Omental fat pad (tissue), 4 donors: ENCODE measurements around the gene MFSD6L. TPM values are rescaled to one million over a fixed set of nuclear protein-coding genes. Genes with fewer than 3 reads are reported as not detected.

Experiments used
- ATAC-seq: fragments of 150-250 bp; one replicate; pipeline ENCODE4 v1.9.1; 2016; ENCODE audit warnings: mild to moderate bottlenecking, moderate library complexity; ENCODE audit not compliant: low FRiP score
- DNase-seq: peaks from one replicate; pipeline ENCODE4 v3.0.0-alpha.2; 2019; ENCODE audit warnings: low spot score
- total RNA-seq, 4 donors: library from RNA; depleted of rRNA; stranded (reverse); fragments of >200 nt; gene quantifications; one replicate each; pipeline ENCODE4 v1.1.0, GENCODE V29; 2016
- TF ChIP-seq, protein P1 (sequence below), 3 donors: fragments of 450-650 bp; IDR thresholded peaks; one replicate each; pipeline ENCODE4 v1.5.1; 2016 to 2017; ENCODE audit warnings: antibody characterized with exemption in 3 of 3, mild to moderate bottlenecking in 3 of 3, moderate library complexity in 2 of 3

The MFSD6L gene
- total RNA-seq, 4 donors from 2014 or later, result 0.24 to 0.25 TPM; not detected in 2

DNA sequence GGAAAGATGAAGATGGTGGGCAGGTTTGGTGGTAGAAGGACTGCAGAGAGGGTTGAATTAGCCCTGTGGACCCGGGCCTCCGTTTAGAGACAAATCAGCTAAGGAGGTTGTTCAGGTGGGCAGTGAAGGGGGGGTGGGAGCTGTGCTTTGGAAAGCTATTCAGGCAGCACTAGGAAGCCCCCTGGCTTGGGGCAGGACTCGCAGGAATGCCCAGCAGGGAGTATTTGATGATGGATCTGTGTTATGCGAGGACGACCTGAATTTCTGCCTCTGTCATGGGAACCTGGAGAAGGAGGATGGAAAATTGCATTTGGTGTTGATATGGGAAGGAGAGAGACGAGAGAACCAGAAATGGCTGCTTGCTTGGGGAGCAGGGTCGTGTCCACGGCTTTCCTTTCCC, 44.3 kb downstream of the MFSD6L start:
- ATAC-seq (no peak), DNase-seq (no peak)
- TF ChIP-seq, protein P1, sequence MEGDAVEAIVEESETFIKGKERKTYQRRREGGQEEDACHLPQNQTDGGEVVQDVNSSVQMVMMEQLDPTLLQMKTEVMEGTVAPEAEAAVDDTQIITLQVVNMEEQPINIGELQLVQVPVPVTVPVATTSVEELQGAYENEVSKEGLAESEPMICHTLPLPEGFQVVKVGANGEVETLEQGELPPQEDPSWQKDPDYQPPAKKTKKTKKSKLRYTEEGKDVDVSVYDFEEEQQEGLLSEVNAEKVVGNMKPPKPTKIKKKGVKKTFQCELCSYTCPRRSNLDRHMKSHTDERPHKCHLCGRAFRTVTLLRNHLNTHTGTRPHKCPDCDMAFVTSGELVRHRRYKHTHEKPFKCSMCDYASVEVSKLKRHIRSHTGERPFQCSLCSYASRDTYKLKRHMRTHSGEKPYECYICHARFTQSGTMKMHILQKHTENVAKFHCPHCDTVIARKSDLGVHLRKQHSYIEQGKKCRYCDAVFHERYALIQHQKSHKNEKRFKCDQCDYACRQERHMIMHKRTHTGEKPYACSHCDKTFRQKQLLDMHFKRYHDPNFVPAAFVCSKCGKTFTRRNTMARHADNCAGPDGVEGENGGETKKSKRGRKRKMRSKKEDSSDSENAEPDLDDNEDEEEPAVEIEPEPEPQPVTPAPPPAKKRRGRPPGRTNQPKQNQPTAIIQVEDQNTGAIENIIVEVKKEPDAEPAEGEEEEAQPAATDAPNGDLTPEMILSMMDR (IDR thresholded peaks at IDR 0.05), result no peak

DNA sequence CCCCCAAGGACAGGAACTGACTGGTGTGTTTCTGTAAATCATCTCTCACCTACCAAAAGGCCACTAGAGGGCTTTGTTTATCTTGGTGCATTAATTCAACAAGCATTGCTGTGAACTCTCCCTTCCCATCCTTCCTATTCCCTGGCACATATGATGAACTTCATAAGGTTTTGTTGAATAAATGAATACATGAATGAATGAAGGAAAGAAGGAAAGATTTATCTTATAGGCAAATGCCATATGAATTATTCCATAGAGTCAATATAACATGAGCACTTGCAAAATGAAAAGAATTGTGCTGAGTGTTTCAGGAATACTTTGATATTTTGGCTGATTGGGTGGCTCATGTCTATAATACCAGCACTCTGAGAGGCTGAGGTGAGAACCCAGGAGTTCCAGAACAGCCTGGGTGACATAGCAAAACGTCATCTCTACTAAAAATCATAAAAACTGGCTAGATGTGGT, 45.2 kb downstream of the MFSD6L start:
- ATAC-seq, result no peak
- DNase-seq, result no peak
- TF ChIP-seq, protein P1 (IDR thresholded peaks at IDR 0.05), result no peak

DNA sequence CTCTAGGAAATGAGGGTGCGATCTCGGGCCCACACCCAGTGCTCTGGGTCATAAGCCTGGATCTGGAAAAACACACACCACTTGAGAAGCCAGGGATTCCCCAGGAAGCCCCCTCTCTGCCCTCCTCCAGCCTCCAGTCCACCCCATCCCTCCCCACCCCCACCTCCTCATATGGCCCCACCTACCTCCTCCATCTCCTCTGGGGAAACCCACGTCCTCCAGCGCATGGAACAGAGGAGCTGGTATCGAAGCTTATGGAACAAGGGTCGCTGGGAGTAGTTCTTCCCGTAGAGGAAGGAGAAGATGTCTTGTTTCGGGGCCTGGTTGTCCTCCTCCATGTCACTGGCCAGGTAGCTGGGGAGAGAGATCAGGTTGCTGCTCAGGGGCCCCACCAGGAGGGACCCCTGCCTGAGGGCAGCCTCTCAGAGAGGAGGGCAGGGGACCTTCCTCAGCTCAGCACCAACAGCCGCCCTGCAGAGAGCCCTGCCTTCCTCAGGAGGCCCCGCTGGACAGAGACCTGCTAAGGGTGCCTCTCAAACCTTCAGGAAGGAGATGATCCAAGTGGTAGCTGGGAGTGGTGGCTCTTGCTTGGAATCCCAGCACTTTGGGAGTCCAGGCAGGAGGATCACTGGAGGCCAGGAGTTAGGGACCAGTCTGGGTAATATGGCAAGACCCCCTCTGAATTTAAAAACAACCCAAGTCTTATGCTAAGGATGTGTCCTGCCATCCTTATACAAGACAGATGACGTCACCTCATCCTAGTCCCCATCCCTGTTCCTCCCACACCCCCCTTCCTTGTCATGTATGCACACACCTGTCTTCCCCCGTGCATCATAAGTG, 45.8 kb downstream of the MFSD6L start:
- TF ChIP-seq, protein P1 (IDR thresholded peaks at IDR 0.05), result no peak
- DNase-seq (no peak), ATAC-seq (no peak)

DNA sequence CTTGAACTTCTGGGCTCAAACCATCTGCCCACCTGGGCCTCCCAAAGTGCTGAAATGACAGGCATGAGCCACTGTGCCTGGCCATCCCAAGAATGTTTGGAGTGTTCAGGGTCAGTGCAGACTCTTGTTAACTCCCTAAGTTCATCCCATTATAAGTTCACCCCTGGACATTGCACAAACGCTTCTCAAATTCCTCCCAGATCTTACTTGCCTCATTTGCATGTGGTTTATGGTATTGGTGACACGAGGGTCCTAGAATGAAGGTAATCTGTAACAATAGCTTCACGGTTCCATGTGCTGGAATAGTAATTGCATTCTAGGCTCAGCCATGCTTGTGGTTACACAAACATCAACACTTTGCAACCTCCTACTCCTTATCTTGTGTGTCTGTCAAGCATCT, 49.5 kb downstream of the MFSD6L start:
- DNase-seq (no peak), ATAC-seq (no peak)
- TF ChIP-seq, protein P1 (IDR thresholded peaks at IDR 0.05), result no peak

DNA sequence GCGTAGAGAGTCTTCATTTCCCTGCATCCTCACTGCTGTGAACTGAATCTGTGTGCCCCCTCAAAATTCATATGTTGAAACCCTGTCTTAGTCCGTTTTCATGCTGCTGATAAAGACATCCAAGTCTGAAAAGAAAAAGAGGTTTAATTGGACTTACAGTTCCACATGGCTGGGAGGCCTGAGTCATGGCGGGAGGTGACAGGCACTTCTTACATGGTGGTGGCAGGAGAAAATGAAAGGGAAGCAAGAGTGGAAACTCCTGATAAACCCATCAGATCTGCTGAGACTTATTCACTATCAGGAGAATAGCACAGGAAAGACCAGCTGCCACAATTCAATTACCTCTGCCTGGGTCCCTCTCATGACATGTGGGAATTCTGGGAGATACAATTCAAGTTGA, 51.4 kb downstream of the MFSD6L start:
- no peak for ATAC-seq
- TF ChIP-seq, protein P1 (IDR thresholded peaks at IDR 0.05), result no peak

More for the DNA sequence above, 51.4 kb downstream of the MFSD6L start:
- DNase-seq, result no peak

Other genes starting within 250 kb of the MFSD6L start
- gene MYH10, start 168.6 kb downstream of the MFSD6L start, total RNA-seq, result 10 to 100 TPM; 41.1 to 99.3 (median 51.8) TPM
- gene CCDC42, start 54.5 kb downstream of the MFSD6L start, total RNA-seq, result not detected
- not detected for gene SPDYE4, start 40.8 kb downstream of the MFSD6L start, total RNA-seq
- 1 to 10 TPM in 2 of 4 donors, under 1 TPM in 2; 0.56 to 3.5 (median 1.5) TPM for gene PIK3R6, start 68.3 kb upstream of the MFSD6L start, total RNA-seq
- gene PIK3R5, start 166.3 kb upstream of the MFSD6L start, total RNA-seq, result 10 to 100 TPM; 18.9 to 60.2 (median 37.8) TPM
- gene NTN1, start 222.1 kb upstream of the MFSD6L start, total RNA-seq, result 1 to 10 TPM in 3 of 4 donors, under 1 TPM in 1; 0.69 to 7.3 (median 2.5) TPM